Mucosa of rectum (tissue), 2 donors: Measurements from ENCODE around the gene TSPAN32.
"Not testable (repeated sequence)": the region's sequence is repeated elsewhere in the genome, so short reads cannot be mapped to it uniquely, and the experiment has no call there.

ENCODE experiments used
- H3K27ac ChIP-seq, 2 donors: one replicate each; pipeline ENCODE4 v1.7.0; 2013; ENCODE audit warnings: inconsistent platforms in 2 of 2, low read depth in 2 of 2, low read length in 2 of 2
- H3K27me3 ChIP-seq, 2 donors: one replicate each; pipeline ENCODE4 v1.7.0; 2013; ENCODE audit warnings: low read length in 2 of 2; ENCODE audit not compliant: control insufficient read depth in 2 of 2, insufficient read depth in 2 of 2
- H3K36me3 ChIP-seq, 2 donors: one replicate each; pipeline ENCODE4 v1.7.0; 2013; ENCODE audit warnings: low read length in 2 of 2; ENCODE audit not compliant: control insufficient read depth in 2 of 2, insufficient read depth in 2 of 2
- H3K4me1 ChIP-seq, 2 donors: one replicate each; pipeline ENCODE4 v1.7.0; 2013; ENCODE audit warnings: low read length in 2 of 2, mild to moderate bottlenecking in 1 of 2; ENCODE audit not compliant: control insufficient read depth in 2 of 2, insufficient read depth in 2 of 2
- H3K4me3 ChIP-seq, 2 donors: one replicate each; pipeline ENCODE4 v1.7.0; 2013; ENCODE audit warnings: low read length in 2 of 2
- H3K9ac ChIP-seq, 2 donors: one replicate each; pipeline ENCODE4 v1.7.0; 2013; ENCODE audit warnings: low read length in 2 of 2, low read depth in 1 of 2, mild to moderate bottlenecking in 1 of 2
- H3K9me3 ChIP-seq, 2 donors: one replicate each; pipeline ENCODE4 v1.7.0; 2013; ENCODE audit warnings: low read length in 2 of 2; ENCODE audit not compliant: control insufficient read depth in 2 of 2
- donor health status: healthy.
- donor health status: Normal muscosa, but diverticular disease.

TSPAN32 gene

DNA sequence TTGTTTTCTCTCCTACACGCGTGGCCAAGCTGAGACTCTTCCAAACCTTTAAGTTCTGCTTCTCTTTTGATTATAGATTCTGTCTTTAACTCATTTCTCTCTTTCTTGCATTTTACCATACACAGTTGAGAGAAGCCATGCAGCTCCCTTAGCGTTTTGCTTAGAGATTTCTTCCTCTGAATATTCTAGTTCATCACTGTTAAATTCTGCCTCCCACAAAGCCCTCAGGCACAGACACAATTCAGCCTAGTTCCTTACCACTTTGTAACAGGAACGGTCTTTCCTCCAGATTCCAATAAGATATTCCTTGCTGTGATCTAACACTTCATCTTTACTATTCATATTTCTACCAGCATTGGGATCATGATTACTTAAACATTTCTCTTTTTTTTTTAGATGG lies 50.6 kb downstream of the TSPAN32 start:
- no peaks in the 10 kb centered on the region for H3K36me3 ChIP-seq
- H3K9ac ChIP-seq: no peak overlapping the region
- H3K27ac ChIP-seq: no peak overlapping the region
- no peak overlapping the region for H3K4me3 ChIP-seq
- H3K27me3 ChIP-seq: no peaks in the 10 kb centered on the region
- no peaks in the 10 kb centered on the region for H3K4me1 ChIP-seq
- peaks cover 0 to 2% of the 10 kb centered on the region in 2 donors for H3K9me3 ChIP-seq

DNA sequence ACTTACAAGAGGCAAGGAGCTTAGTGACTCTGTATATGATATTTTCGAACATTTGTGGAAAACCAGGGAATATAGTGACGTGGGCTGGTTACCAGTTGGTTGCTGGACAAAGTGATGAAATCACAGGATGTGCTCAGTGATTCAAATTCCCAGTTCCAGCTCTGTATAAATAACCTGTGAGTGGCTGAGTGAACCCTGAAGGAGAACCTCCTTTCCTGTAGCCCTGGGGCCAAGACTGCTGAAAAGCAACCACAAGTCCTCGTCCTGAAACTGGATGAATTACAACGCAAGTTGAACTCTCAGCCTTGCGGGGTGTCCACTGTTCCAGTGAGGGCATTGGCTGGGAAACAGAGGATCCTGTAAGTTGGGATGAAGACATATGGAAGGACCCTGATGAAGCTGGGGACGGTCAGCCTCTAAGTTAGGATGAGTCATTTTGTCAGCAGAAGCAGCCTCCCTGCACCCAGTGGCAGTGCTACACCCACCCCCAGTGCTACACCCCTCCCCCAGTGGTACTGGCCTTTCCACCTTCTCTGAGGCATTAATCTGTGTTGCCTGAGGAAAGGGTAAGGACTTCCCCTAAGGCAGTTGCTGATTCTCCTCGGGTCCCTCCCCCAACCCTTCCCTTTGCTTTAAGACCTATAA lies 53.3 kb downstream of the TSPAN32 start:
- Histone ChIP-seq H3K9ac (no peak overlapping the region), H3K4me1 (no peaks in the 10 kb centered on the region), H3K27me3 (no peaks in the 10 kb centered on the region), H3K36me3 (no peaks in the 10 kb centered on the region), H3K4me3 (no peak overlapping the region), H3K27ac (no peak overlapping the region), H3K9me3 (no peaks in the 10 kb centered on the region)

DNA sequence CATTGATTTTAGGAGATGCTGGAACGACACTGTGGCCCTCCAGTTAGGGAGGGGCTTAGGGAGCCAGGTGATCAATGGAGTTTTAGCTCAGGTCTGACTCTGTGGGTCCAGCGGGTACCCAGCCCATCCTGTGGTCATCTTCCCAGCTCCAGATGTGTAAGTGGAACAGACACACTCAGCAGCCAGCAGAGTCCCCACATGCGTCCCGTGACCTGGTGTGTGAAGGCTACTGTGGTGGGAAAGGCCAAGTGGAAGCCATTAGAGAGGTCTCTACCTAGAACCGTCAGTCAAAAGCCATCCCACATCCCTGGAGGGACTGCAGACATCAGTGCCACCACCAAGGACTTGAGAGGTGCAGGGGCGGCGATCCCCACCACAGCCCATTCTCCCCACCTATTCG lies 55.4 kb downstream of the TSPAN32 start:
- H3K27ac ChIP-seq: no peak overlapping the region
- no peaks in the 10 kb centered on the region for H3K27me3 ChIP-seq
- H3K4me3 ChIP-seq: no peak overlapping the region
- H3K9ac ChIP-seq: no peak overlapping the region
- no peaks in the 10 kb centered on the region for H3K9me3 ChIP-seq
- no peaks in the 10 kb centered on the region for H3K4me1 ChIP-seq
- H3K36me3 ChIP-seq: no peaks in the 10 kb centered on the region

DNA sequence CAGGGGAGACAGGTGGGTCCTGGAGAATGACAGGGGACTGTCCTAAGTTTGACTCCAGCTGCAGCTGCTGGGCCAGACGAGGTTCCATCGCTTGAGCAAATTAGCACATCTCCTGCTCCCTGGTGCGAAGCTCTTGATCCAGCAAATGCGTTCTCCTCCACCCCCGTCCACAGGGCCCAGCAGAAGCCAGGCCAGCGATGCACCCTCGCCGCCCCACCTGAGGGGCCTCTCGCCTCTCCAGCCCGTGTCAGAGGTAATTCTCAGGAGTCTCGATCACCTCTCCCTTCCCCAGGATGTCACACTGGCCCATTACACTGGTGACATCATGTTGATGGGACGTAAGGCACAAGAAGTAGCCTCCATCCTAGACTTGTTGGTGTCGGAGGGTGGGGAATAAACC lies 55.8 kb downstream of the TSPAN32 start:
- not testable (repeated sequence) for H3K4me1 ChIP-seq, H3K27ac ChIP-seq, H3K9me3 ChIP-seq, H3K27me3 ChIP-seq, H3K4me3 ChIP-seq, H3K36me3 ChIP-seq, H3K9ac ChIP-seq

DNA sequence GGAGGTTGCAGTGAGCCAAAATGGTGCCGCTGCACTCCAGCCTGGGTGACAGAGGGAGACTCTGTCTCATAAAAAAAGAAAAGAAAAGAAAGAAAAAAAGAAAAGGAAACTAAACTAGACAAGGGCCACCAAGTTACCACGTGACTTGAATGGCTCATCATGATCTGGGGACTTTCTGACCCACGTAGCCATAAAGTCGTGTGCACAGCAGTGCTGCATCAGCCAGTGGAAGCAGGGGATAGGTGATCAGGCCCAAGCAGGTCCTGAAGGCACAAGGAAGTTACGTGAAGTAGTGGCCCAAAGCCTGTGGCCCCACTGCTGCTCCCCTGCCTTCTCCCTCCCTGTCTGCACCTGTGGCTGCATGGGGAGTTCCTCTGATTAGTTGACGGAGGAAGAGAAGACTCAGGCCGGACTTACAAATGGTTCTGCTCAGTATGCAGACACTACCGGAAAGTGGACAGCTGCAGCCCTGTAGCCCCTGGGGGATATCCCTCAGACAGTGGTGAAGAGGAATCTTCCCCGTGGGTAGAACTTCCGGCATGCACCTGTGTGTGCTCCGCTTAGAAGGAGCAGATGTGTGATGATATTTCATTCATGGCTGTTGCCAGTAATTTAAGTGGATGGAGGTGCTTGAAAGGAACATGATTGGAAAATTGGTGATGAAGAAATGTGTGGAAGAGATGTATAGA lies 57.1 kb downstream of the TSPAN32 start:
- Histone ChIP-seq H3K36me3 (no peaks in the 10 kb centered on the region), H3K9me3 (no peaks in the 10 kb centered on the region), H3K9ac (no peak overlapping the region), H3K27me3 (no peaks in the 10 kb centered on the region), H3K4me1 (no peaks in the 10 kb centered on the region), H3K4me3 (no peak overlapping the region), H3K27ac (no peak overlapping the region)

DNA sequence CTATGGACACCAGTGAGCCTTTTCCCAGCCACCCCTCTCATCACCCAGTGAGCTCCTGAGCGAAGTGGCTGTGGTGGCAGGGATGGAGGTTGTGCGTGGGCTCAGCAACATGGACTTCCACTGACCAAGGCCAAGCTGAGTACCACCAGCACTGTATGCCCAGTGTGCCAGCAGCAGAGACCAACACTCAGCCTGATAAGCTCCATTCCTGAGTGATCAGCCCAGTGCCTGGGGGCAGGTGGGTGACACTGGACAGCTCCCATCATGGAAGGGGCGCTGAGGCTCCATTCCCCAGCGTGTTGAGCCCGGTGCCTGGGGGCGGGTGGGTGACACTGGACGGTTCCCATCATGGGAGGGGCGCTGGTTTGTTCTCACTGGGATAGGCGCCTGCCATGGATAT lies 57.7 kb downstream of the TSPAN32 start:
- no peaks in the 10 kb centered on the region for H3K36me3 ChIP-seq
- no peak overlapping the region for H3K27ac ChIP-seq
- H3K4me1 ChIP-seq: no peaks in the 10 kb centered on the region
- no peak overlapping the region for H3K4me3 ChIP-seq
- H3K27me3 ChIP-seq: no peaks in the 10 kb centered on the region
- no peak overlapping the region for H3K9ac ChIP-seq
- no peaks in the 10 kb centered on the region for H3K9me3 ChIP-seq

DNA sequence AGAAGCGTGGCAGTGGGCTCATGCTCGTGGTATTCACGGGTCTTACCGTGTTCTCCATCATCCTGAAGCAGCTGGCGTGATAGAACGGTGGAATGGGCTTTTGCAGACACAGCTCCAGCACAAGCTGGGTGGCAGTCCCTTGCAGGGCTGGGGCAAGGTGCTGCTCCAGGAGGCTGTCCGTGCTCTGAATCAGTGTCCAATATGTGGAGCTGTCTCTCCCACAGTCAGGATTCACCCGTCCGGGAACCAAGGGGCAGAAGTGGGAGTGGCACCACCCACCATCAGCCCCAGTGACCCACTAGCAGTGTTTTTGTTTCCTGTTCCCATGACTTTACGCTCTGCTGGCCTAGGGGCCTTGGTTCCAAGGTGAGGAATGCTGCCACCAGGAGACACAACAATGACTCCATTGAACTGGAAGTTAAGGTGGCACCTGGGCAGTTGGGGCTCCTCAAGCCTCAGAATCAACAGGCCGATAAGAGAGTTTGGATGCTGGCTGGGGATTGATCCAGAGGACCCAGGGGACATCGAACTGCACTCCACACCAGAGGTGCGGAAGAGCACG lies 58.3 kb downstream of the TSPAN32 start:
- Histone ChIP-seq H3K4me3 (no peak overlapping the region), H3K27ac (no peak overlapping the region), H3K9me3 (no peaks in the 10 kb centered on the region), H3K36me3 (no peaks in the 10 kb centered on the region), H3K9ac (no peak overlapping the region), H3K4me1 (no peaks in the 10 kb centered on the region), H3K27me3 (no peaks in the 10 kb centered on the region)

DNA sequence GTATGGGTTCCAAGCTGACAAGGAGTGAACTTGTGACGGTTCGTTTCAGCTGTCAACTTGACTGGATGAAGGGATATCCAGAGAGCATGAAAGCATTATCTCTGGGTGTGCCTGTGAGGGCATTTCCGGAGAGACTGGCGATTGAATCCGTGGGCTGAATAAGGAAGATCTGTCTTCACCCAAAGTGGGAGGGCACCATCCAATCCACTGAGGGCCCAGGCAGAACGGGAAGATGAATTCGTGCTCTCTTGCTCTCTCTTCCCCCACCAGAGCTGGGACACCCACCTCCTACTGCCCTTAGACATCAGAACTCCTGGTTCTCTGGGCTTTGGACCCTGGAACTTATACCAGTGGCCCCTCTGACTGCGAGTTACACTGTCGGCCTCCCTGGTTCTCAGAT lies 59.8 kb downstream of the TSPAN32 start:
- Histone ChIP-seq H3K27me3 (no peaks in the 10 kb centered on the region), H3K9ac (no peak overlapping the region), H3K36me3 (no peaks in the 10 kb centered on the region), H3K9me3 (no peaks in the 10 kb centered on the region), H3K4me3 (no peak overlapping the region), H3K4me1 (no peaks in the 10 kb centered on the region), H3K27ac (no peak overlapping the region)

DNA sequence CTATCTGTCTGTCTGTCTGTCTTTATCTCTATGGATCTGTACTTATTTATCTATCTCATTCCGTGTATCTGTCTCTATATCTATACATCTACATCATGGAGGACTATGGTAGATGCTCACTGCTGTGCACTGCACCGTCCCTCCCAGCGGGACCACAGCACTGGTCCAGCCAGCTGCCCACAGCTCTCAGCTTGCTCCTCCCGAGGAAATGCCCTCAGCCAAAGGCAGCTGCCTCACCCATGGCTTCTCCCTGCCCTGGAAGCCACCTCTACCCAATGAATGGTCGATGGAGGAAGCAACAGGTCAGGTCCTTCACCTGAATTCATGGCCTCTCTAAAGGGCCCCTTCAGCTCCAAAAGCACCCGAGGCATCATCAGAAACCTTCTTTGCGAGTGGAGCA lies 60.6 kb downstream of the TSPAN32 start:
- no peak overlapping the region for H3K4me3 ChIP-seq

DNA sequence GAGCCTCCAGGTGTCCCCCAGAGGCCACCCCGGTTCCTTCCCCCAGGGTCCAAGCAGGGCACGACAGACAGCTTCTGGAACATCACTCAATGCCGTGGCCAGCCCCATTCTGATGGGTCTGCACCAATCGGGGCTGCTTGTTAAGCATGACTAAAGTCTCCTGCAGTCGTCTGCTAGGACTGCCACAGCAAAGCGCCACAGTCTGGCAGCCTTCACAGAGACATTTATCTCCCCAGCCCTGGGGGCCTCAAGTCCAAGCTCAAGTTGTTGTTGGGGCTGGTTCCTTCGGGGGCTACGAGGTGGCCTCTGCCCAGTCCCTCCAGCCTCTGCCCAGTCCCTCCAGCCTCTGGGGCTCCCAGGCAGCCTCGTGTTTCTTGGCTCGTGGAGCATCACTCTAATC lies 61.3 kb downstream of the TSPAN32 start:
- no peaks in the 10 kb centered on the region for H3K27me3 ChIP-seq
- no peak overlapping the region for H3K27ac ChIP-seq
- H3K4me1 ChIP-seq: no peaks in the 10 kb centered on the region
- H3K36me3 ChIP-seq: no peaks in the 10 kb centered on the region
- no peaks in the 10 kb centered on the region for H3K9me3 ChIP-seq
- no peak overlapping the region for H3K4me3 ChIP-seq
- no peak overlapping the region for H3K9ac ChIP-seq

More for the DNA sequence above, 60.6 kb downstream of the TSPAN32 start:
- Histone ChIP-seq H3K4me1 (no peaks in the 10 kb centered on the region), H3K27me3 (no peaks in the 10 kb centered on the region), H3K9me3 (no peaks in the 10 kb centered on the region), H3K9ac (no peak overlapping the region), H3K36me3 (no peaks in the 10 kb centered on the region), H3K27ac (no peak overlapping the region)
